HG02870 (cell line): ENCODE data around the gene SLCO3A1.
"Not testable (repeated sequence)": the region's sequence is repeated elsewhere in the genome, so short reads cannot be mapped to it uniquely, and the experiment has no call there.

Experiments
- ATAC-seq: cut with Tn5 transposase; IDR thresholded peaks from one replicate; pipeline ENCODE4 v1.9.1; 2021; ENCODE audit warnings: mild to moderate bottlenecking, moderate library complexity; ENCODE audit not compliant: unreplicated experiment

The SLCO3A1 gene

GRCh38 chr15:92178911-92179310, 325.4 kb downstream of the SLCO3A1 start:
- ATAC-seq, result no peak

- ATAC-seq, result no peak
Observed at GRCh38 chr15:92184142-92184541, 330.6 kb downstream of the SLCO3A1 start.

- no peak for ATAC-seq
Observed at GRCh38 chr15:92184679-92185230, 331.2 kb downstream of the SLCO3A1 start.

- ATAC-seq, result no peak
Observed at GRCh38 chr15:92187975-92188374, 334.5 kb downstream of the SLCO3A1 start.

- ATAC-seq, result no peak
Observed at GRCh38 chr15:92189166-92189565, 335.7 kb downstream of the SLCO3A1 start.

DNA sequence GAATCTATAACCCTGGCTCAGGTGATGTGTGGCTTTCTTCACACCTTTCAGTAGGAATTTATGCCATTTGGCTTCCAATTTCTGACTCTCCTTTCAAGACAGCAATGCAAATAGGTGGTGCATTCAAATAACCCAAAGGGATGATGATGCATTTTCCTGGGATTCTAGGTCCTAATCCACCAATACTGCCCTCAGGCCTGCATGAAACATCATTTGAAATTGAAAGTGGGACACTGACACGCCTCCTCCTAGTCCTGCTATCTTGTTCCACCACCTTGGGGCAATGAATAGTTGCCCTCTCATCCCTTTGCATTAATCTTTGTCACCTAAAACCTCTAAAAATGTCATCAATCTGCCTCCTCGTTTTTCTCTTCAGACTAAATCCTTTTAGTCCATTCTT, 341.7 kb downstream of the SLCO3A1 start:
- ATAC-seq, result no peak

GRCh38 chr15:92196342-92196741, 342.8 kb downstream of the SLCO3A1 start:
- no peak for ATAC-seq

- ATAC-seq, result no peak
Observed at GRCh38 chr15:92197746-92198145, 344.2 kb downstream of the SLCO3A1 start.

GRCh38 chr15:92200891-92201290, 347.4 kb downstream of the SLCO3A1 start:
- no peak for ATAC-seq

DNA sequence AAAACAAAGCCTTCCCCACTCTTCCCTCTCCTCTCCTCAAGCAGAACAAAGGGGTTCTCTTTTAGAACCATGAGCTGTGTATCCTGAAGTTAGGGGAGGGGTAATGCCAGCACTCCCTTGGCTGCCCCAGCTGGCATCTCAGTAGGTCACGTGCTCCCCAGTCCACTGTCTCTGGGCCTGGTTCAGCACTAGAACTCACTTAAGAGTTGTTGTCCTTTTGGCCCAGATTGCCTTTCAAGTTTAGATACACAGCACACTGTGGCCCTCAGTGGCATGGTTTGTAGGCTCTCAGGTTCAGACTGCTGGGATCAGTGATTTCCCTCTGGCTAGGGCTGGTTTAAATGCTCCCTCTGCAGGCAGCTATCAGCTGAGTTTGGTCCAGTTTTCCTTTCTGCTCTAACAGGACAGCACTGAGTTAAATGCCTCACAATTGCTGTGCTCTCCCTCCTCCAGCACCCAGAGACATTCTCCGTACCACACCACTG, 351.8 kb downstream of the SLCO3A1 start:
- ATAC-seq, result no peak

DNA sequence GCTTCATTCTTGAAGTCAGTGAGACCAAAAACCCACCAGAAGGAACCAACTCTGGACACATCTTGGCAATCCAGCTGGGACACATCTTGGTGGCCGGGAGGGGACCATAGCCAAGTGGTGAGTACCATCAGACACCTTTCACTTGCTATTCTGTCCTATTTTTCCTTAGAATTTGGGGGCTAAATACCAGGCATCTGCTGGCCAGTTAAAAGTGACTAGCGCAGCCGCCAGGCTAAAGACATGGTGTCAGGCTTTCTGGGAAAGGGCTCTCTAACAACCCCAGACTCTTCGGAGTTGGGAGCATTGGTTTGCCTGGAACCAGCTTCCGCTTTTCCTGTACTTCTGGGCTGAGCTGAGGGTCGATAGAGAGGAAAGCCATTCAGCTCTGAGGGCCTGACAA, 354.1 kb downstream of the SLCO3A1 start:
- ATAC-seq, result not testable (repeated sequence)
